ENCODE measurements around the gene CSMD2. TPM values are rescaled to one million over a fixed set of nuclear protein-coding genes. Genes with fewer than 3 reads are reported as not detected.

CSMD2 gene
- total and polyA plus RNA-seq, 8 donors: 0.20 to 0.81 (median 0.47) TPM

- no peaks in the 10 kb centered on the region for H3K36me3 ChIP-seq
- H3K9me3 ChIP-seq: no peaks in the 10 kb centered on the region
- peaks cover 0 to 19% of the 10 kb centered on the region in 2 donors for H3K27me3 ChIP-seq
- DNase-seq: no peak
- H3K27ac ChIP-seq: no peak overlapping the region
- H3K4me1 ChIP-seq: no peaks in the 10 kb centered on the region
- TF ChIP-seq CTCF (IDR thresholded peaks at IDR 0.05): no peak
- ATAC-seq: peak; percentile 78
- intact Hi-C loops (cut with DNase I): no loop called here
- no peak overlapping the region for H3K4me3 ChIP-seq
Measured at GRCh38 chr1:33815061-33815460, 350.0 kb downstream of the CSMD2 start.

GRCh38 chr1:33814166-33814565 is 350.9 kb downstream of the CSMD2 start:
- intact Hi-C loops (cut with DNase I): no loop called here
- H3K4me1 ChIP-seq: no peaks in the 10 kb centered on the region
- no peaks in the 10 kb centered on the region for H3K36me3 ChIP-seq
- peaks cover 0 to 19% of the 10 kb centered on the region in 2 donors for H3K27me3 ChIP-seq
- no peak overlapping the region for H3K4me3 ChIP-seq
- DNase-seq: no peak
- H3K9me3 ChIP-seq: peaks cover 0 to 8% of the 10 kb centered on the region in 2 donors
- no peak overlapping the region for H3K27ac ChIP-seq
- no peak for TF ChIP-seq CTCF (IDR thresholded peaks at IDR 0.05)
- ATAC-seq: no peak

DNA sequence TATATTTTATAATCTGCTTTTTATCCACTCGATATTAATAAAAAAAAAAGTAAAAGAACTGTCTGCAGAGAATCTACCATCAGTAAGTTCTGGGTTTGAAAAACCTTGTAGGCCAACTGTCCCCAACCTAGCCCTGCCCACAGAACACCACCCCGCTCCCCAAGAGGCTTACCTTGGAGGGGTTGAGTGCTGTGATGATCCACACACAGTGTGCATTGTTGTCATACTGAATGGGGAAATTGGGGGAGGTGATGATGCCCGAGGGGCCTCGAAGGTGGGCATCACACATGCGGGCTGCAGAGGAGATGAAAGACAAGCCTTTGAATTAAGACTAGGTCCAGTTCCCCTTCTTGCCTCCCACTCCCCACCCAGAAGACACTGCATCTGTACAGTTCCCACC is 354.5 kb downstream of the CSMD2 start:
- no peaks in the 10 kb centered on the region for H3K36me3 ChIP-seq
- H3K27ac ChIP-seq: no peak overlapping the region
- DNase-seq (no peak), ATAC-seq (no peak)
- peaks cover 0 to 27% of the 10 kb centered on the region in 2 donors for H3K9me3 ChIP-seq
- intact Hi-C loops (cut with DNase I): no loop called here
- H3K27me3 ChIP-seq: peaks cover 0 to 6% of the 10 kb centered on the region in 2 donors
- TF ChIP-seq CTCF (IDR thresholded peaks at IDR 0.05): no peak
- H3K4me1 ChIP-seq: no peaks in the 10 kb centered on the region
- no peak overlapping the region for H3K4me3 ChIP-seq

DNA sequence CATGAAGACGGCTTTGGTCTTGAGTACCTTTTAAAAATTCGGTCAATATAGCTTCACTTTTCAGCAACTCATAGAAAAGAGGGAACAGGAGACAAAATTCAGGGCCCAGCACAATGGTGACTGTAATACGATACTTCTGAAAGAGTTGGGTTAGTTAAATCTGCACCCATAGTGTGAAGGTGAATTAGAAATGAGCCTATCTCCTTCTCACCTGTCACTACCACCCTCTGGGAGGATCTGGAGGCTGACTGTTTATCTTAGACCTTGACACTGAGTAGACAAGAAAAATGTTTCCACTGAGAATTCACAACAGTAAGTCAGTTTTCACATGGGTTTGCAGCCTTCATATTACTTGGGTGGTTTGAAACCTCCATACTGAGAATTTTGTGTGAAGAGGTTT is 359.0 kb downstream of the CSMD2 start:
- no peak for ATAC-seq

DNA sequence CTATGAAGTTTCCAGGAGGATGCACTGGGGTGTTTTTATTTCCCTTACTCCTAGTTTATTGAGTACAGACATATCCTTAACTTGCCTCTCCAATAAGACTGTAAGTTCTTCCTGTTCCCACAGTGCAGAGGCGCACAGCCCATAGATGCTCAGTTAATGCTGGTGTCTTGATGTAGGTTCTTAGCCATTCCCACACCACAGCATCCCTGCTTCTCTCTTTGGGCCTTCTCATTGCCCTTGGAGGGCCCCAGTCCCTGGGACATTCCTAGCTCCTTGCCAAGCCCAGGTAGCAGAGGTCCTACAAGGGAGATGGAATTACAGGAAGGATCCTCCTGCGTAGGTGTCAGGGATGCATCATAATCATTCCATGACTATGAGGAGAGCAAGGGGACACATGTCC is 362.8 kb downstream of the CSMD2 start:
- Histone ChIP-seq H3K27me3 (peaks cover 0 to 5% of the 10 kb centered on the region in 2 donors), H3K27ac (no peak overlapping the region), H3K36me3 (no peaks in the 10 kb centered on the region), H3K4me1 (no peaks in the 10 kb centered on the region), H3K4me3 (no peak overlapping the region), H3K9me3 (peaks cover 0 to 15% of the 10 kb centered on the region in 2 donors)
- no peak for DNase-seq
- ATAC-seq: no peak
- no peak for TF ChIP-seq CTCF (IDR thresholded peaks at IDR 0.05)
- intact Hi-C loops (cut with DNase I): no loop called here

More for the DNA sequence above, 359.0 kb downstream of the CSMD2 start:
- Histone ChIP-seq H3K27me3 (peaks cover 0 to 5% of the 10 kb centered on the region in 2 donors), H3K4me3 (no peak overlapping the region), H3K4me1 (no peaks in the 10 kb centered on the region), H3K9me3 (peaks cover 0 to 29% of the 10 kb centered on the region in 2 donors), H3K36me3 (no peaks in the 10 kb centered on the region), H3K27ac (no peak overlapping the region)
- DNase-seq: no peak
- intact Hi-C loops (cut with DNase I): no loop called here
- no peak for TF ChIP-seq CTCF (IDR thresholded peaks at IDR 0.05)
